D721Med (cell line): ENCODE measurements around the gene MUC5B.

Source experiments
- DNase-seq: peaks from one replicate; pipeline ENCODE4 v3.0.0; 2011; ENCODE audit warnings: low spot score; ENCODE audit not compliant: insufficient read length
- FAIRE-seq: peaks from 2 replicates; lab custom pipeline; 2011; peaks lifted over from hg19 to GRCh38; lab: Jason Lieb, UNC
- TF ChIP-seq, protein P1 (sequence below): IDR thresholded peaks from 2 replicates; pipeline ENCODE4 v1.5.1; 2012; ENCODE audit warnings: mild to moderate bottlenecking, control low read depth; ENCODE audit not compliant: insufficient read depth; ENCODE audit errors: missing control alignments

MUC5B gene

DNA sequence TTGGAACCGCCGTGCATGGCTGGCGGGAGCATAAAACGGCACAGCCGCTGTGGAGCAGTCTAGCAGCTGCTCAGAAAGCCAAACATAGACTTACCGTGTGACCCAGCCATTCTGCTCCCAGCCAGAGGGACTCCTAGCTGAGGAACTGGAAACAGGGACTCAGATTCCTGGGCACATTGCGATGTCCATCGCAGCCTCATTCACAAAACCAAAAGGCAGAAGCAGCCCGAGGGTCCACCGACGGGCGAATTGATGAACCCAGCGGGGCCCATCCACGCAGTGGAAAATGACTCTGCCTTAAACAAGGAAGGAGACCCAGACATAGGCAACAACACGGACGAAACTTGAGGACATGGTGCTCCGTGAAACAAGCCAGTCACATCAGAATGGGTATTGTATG, 5.7 kb upstream of the MUC5B start:
- FAIRE-seq (no peak), DNase-seq (no peak)
- TF ChIP-seq, protein P1, sequence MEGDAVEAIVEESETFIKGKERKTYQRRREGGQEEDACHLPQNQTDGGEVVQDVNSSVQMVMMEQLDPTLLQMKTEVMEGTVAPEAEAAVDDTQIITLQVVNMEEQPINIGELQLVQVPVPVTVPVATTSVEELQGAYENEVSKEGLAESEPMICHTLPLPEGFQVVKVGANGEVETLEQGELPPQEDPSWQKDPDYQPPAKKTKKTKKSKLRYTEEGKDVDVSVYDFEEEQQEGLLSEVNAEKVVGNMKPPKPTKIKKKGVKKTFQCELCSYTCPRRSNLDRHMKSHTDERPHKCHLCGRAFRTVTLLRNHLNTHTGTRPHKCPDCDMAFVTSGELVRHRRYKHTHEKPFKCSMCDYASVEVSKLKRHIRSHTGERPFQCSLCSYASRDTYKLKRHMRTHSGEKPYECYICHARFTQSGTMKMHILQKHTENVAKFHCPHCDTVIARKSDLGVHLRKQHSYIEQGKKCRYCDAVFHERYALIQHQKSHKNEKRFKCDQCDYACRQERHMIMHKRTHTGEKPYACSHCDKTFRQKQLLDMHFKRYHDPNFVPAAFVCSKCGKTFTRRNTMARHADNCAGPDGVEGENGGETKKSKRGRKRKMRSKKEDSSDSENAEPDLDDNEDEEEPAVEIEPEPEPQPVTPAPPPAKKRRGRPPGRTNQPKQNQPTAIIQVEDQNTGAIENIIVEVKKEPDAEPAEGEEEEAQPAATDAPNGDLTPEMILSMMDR = no peak

DNA sequence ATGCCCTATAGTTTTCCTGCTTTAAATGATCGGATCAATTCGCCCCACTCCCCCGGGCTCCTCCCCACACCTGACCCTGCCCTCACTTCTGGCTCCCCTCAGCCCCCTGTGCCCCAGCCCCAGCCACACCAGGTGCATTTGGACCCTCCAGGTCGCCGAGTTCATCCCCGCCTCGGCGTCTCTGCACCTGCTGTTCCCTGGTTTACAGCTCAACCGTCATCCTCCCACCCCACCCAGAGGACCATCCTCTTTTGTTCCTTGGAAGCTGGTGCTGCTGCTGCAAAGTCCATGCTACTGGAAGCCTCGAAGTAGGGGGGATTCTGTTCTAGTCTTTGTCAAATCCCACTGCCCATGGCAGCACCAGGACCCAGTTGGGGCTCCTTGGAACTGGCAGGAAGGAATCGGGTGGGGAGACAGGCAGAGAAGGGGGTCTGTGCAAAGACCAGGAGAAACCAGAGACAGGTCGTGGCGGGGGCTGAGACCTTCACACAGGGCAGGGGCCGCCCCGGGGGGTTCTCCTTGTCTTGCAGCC, 4.5 kb upstream of the MUC5B start:
- DNase-seq (no peak), FAIRE-seq (no peak)
- TF ChIP-seq, protein P1 = no peak

DNA sequence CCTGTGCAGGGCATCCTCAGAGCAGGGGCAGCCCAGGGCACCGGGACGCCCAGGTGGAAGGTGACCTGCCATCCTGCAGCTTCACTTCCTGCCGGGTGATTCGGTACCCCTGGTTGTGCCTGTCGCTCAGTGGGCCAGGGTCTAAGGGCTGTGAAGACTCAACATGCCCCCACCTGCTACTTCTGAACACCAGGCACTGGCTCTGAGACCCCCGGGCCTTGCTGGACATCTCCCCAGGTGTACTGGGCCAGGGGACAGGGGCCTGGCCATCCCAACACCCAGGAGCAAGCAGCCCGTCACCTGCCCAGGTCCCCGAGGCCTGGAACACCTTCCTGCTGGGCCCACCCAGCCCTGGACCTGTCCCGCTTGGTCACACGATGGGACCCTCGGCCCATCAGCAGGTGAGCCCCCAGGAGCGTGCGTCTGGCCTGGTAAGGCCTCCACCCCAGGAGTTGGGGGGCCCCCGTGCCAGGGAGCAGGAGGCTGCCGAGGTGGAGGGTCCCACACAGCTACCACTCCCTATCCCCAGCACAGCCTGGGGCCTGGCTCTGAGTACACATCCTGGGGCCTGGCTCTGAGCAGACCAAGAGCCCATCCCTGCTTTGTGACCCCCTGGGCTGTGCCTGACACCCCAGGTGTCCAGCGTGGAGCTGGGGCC, 3.9 kb upstream of the MUC5B start:
- DNase-seq (no peak), FAIRE-seq (no peak)
- TF ChIP-seq, protein P1 = no peak

DNA sequence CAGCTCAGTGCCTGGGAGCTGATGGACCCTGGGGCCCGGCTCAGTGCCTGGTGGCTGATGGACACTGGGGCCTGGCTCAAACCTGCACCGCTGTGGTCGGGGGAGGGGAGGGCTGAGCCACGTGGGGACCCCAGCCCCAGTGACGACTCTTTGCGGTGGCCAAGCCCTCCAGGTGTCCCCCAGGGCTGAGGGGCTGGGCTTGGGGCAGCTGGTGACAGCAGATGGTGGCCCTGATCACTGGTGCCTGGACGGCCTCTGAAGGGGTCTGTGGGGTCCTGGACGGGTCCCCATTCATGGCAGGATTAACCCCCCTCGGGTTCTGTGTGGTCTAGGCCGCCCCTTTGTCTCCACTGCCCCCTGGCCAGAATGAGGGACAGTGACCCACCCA, 3.4 kb upstream of the MUC5B start:
- DNase-seq (no peak), FAIRE-seq (no peak)
- TF ChIP-seq, protein P1 = no peak

DNA sequence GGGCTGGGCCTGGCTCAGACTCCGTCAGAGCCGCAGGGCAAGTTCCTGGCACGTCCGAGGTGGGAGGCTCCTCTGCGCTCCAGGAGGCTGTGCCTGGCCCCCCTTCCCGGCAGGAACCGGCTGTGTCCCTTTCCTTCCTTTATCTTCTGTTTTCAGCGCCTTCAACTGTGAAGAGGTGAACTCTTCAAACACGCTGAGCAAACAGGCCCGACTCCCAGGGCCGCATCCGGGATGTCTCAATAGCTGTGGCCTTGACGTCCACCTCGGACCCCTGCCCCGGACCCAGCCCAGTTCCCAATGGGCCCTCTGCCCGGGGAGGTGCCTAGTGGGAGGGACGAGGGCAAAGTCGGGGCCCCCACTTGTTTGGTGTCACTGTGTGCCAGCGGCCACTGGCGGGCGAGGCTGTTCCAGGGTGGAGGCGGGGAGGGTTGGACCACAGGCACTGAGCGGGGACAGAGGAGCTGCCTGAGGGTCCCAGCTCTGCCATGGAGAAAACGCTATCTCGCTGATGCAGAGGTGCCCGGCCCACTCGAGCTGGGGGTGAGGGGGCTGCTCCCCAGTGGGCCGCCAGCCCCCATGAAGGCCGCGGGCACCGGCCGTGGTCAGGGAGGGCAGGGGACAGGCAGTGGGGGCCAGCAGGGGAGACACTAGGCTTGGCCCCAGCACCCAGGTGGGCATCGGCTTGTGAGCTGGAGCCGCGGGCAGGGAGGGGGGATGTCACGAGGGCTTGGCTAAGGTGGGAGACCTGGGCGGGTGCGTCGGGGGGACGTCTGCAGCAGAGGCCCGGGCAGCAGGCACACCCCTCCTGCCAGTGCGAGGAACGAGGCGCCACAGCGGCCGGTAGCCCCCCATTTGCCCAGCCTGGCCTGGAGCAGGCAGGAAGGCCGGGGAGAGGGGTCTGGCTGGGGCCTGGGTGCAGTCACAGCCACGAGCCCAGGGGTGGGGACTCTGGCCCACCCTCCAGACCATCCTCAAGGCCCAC, 2.7 kb upstream of the MUC5B start:
- TF ChIP-seq, protein P1 = no peak
- no peak for FAIRE-seq
- no peak for DNase-seq

DNA sequence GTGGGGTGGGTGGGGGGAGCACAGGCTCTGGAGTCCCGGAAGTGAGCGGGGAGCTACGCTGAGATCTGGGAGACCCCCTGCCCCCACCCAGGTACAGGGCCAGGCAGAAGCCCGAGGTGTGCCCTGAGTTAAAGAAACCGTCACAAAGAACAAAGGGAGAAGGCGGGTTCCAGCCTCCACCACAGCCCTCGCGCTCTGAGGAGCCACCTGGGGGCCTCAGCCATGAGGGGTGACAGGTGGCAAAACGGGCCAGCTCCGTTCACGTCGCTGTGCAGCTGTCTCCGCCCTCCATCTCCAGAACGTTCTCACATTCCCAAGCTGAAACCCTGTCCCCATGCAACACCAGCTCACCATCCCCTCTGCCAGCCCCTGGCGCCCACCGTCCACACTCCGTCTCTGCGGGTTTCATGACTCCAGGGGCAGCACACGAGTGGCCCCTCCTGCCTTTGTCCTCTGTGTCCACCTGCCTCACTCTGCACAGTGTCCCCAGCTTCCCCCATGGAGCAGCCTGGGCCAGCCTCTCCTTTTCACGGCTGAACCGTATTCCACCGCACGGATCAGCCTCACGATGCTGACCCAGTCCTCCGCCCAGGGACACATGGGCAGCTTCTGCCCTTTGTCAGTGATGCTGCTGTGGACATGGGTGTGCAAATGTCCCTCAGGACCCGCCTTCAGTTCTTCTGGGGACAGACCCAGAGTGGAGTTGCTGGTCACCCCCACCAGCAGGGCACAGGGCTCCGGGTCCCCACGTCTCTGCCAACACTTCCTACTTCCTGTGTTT, 1.7 kb upstream of the MUC5B start:
- no peak for DNase-seq
- no peak for FAIRE-seq
- TF ChIP-seq, protein P1 = no peak
